GM19035 (cell line): ENCODE measurements around the gene IFT172.
"Not testable (repeated sequence)": the region's sequence is repeated elsewhere in the genome, so short reads cannot be mapped to it uniquely, and the experiment has no call there.

Source experiments
- ATAC-seq: cut with Tn5 transposase; IDR thresholded peaks from one replicate; pipeline ENCODE4 v1.9.1; 2021; ENCODE audit not compliant: unreplicated experiment

Gene IFT172

GRCh38 chr2:27428213-27428977, 61.1 kb downstream of the IFT172 start, which contains the start of gene NRBP1:
NRBP1 (plus strand) TSS chr2:27428631; CDS start chr2:27433274, 4,643 bp downstream.
- ATAC-seq = peak; percentile 86

- ATAC-seq = no peak
Observed at GRCh38 chr2:27427863-27428212, 61.7 kb downstream of the IFT172 start.

DNA sequence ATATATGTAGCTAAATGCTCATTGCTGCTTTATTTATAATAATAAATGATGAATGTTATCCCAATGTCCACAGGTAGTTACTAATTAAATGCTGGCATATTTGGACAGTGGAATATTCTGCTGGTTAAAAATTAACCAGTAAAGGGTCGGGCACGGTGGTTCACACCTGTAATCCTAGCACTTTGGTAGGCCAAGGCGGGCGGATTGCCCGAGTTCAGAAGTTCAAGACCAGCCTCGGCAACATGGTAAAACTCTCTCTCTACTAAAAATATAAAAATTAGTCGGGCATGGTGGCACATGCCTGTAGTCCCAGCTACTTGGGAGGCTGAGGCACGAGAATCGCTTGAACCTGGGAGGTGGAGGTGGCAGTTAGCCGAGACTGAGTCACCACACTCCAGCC, 64.5 kb downstream of the IFT172 start:
- ATAC-seq = not testable (repeated sequence)

- ATAC-seq = no peak
Observed at GRCh38 chr2:27422958-27423357, 66.6 kb downstream of the IFT172 start.

DNA sequence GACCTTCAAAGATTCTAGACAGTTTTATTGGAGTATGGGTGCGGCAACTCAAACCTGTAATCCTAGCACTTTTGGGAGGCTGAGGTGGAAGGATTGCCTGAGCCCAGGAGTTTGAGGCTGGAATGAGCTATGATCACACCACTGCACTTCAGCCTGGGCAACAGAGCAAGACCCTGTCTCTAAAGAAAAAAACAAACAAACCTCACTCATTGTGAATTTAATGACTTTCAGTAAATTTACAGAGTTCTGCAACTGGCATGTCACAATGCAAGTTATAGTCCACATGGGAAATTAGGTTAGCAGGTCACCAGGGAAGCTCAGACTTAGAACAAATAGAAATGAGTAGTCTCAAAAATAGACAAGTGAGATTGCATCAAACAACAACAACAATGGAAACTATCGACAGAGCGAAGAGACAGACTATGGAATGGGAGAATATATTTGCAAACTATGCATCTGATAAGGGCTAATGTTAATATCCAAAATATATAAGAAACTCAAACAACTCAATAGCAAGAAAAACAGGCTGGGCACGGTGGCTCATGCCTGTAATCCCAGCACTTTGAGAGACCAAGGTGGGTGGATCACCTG, 67.8 kb downstream of the IFT172 start:
- ATAC-seq = no peak

GRCh38 chr2:27420996-27421395, 68.5 kb downstream of the IFT172 start:
- no peak for ATAC-seq

GRCh38 chr2:27416151-27416550, 73.4 kb downstream of the IFT172 start:
- no peak for ATAC-seq

- ATAC-seq = no peak
Observed at GRCh38 chr2:27412419-27413152, 77.0 kb downstream of the IFT172 start.

GRCh38 chr2:27409321-27410073, 80.0 kb downstream of the IFT172 start, which contains the start of gene PPM1G:
PPM1G (minus strand) TSS chr2:27409591; CDS start chr2:27409422, 169 bp downstream.
- peak; percentile 95 for ATAC-seq

DNA sequence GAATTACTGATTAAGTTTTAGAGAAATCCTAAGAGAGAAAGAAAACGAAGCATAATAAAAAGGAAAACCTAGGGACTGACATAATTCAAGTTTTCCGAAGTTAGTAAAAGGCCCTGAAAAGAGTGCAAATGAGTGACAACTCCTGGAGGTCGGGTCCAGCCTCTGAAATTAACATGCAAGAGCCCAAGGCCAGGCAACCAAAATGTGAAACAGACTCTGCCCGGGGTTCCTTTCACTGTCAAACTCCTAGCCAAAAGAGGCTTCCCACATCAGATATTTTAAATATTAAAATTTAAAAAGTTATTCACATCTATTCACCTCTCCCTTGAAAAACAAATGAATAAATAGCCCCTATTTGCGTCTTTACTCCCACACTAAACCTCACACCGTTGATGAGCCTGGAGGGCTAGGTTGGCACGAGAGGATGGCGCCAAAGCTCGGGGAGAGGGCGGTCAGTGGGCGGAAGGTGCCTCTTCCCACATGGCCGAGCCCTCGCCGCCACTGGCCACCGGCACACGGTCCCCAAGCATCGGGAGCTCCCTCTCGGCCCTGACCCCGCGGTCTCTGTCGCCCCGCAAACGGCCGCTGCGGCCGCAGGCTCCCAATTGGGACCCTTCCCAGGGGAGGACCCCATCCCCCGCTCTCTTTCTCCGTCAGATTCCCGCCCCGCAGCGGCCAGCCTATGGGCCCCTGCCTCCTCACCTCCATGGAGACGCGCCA, 80.8 kb downstream of the IFT172 start:
- peak; percentile 34 for ATAC-seq

DNA sequence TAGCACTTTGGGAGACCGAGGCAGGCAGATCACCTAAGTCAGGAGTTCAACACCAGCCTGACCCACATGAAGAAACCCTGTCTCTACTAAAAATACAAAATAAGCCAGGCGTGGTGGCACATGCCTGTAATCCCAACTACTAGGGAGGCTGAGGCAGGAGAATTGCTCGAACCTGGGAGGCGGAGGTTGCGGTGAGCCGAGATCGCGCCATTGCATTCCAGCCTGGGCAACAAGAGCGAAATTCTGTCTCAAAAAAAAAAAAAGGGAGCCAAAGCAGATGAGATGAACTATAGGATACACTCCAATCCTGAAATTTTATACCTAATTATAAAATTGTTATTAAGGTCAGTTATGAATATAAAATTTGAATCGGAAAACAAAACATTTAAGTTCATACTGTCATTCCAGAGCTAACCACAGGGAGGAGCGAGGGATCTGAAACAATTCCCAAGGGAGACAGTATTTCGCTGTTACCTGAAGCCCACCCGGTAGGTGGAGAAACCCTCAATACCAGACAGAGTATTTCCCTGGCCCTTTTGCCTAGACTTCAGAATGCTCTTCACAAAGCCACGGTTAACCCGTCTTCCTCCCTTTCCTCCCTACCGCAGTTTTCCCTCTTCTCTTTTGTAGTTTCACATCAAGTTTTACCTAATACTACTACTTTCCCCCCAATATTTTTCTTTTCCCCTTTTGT, 81.6 kb downstream of the IFT172 start:
- ATAC-seq = no peak

DNA sequence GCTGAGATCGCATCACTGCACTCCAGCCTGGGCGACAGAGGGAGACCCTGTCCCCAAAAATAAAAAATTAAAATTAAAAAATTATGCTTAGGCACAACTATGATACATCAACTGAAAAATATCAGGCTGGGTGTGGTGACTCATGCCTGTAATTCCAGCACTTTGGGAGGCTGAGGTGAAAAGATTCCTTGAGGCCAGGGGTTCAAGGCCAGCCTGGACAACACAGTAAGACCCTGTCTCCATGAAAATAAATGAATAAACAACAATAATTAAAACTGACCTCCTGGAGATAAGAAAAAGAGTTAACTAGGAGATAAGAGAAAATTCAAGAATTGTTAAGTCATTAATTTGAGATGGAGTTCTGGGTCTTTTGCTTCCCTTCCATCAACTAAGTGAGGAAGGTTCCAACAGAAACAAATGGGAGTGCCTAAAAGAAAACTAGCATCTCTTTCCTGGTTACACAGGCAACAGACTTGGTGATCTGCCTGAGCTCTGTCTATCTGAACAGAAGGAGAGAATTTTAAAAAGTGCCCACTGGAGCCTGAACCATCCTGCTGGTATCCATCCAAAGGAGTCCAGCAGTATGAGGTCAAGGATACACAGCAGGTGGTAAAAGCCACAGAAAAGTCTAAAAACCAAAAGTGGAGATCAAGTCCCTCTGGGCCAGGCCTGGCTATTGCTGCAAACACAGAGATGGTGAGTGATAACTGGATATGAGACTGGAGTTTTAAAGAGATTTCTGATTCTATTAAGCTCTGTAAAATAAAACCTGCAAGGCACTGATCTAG, 89.0 kb downstream of the IFT172 start:
- no peak for ATAC-seq

GRCh38 chr2:27398962-27399361, 90.6 kb downstream of the IFT172 start:
- ATAC-seq = no peak
